HG03103 (cell line): ENCODE results near the gene VHLL.

Source experiments
- ATAC-seq: cut with Tn5 transposase; IDR thresholded peaks from one replicate; pipeline ENCODE4 v1.9.1; 2021; ENCODE audit warnings: low read depth; ENCODE audit not compliant: unreplicated experiment

The VHLL gene

GRCh38 chr1:156293098-156293434, 6.0 kb downstream of the VHLL start:
- ATAC-seq: no peak

- ATAC-seq: no peak
These were observed 7.7 kb downstream of the VHLL start for GRCh38 chr1:156291226-156292061.

- ATAC-seq: no peak
These were observed 9.2 kb downstream of the VHLL start for GRCh38 chr1:156289857-156290256.

- no peak for ATAC-seq
These were observed 13.0 kb downstream of the VHLL start for GRCh38 chr1:156286061-156286460.

- no peak for ATAC-seq
These were observed 13.7 kb downstream of the VHLL start for GRCh38 chr1:156285437-156285836.

- ATAC-seq: no peak
These were observed 14.3 kb downstream of the VHLL start for GRCh38 chr1:156284757-156285156.

GRCh38 chr1:156284112-156284511, 15.0 kb downstream of the VHLL start, which contains the start of gene TMEM79:
TSS of gene TMEM79 (plus strand) at chr1:156284325. CDS start at chr1:156285227, 902 bp downstream.
- no peak for ATAC-seq

GRCh38 chr1:156283521-156283920, 15.6 kb downstream of the VHLL start:
- no peak for ATAC-seq

GRCh38 chr1:156282479-156283222, 16.5 kb downstream of the VHLL start, which contains the start of gene SMG5:
TSS of gene SMG5 (minus strand) at chr1:156282825. CDS start at chr1:156282680, 145 bp downstream.
- peak; percentile 78 for ATAC-seq

- ATAC-seq: no peak
These were observed 17.2 kb downstream of the VHLL start for GRCh38 chr1:156281693-156282478.

GRCh38 chr1:156281281-156281680, 17.8 kb downstream of the VHLL start:
- no peak for ATAC-seq

- ATAC-seq: no peak
These were observed 19.3 kb downstream of the VHLL start for GRCh38 chr1:156279837-156280236.

GRCh38 chr1:156276966-156277381, 22.1 kb downstream of the VHLL start:
- no peak for ATAC-seq

GRCh38 chr1:156276532-156276931, 22.6 kb downstream of the VHLL start:
- ATAC-seq: no peak

- no peak for ATAC-seq
These were observed 28.8 kb downstream of the VHLL start for GRCh38 chr1:156270314-156270713.

- no peak for ATAC-seq
These were observed 30.8 kb downstream of the VHLL start for GRCh38 chr1:156268336-156268735.

GRCh38 chr1:156266051-156266450, 33.1 kb downstream of the VHLL start:
- no peak for ATAC-seq

GRCh38 chr1:156263288-156263655, 35.8 kb downstream of the VHLL start:
- no peak for ATAC-seq

GRCh38 chr1:156262461-156263287, 36.4 kb downstream of the VHLL start:
- ATAC-seq: no peak

- ATAC-seq: no peak
These were observed 38.2 kb downstream of the VHLL start for GRCh38 chr1:156260896-156261295.
